Central memory CD4-positive, alpha-beta T cell (primary cell): ENCODE measurements around the gene SEPHS2.
"Not testable (repeated sequence)": the region's sequence is repeated elsewhere in the genome, so short reads cannot be mapped to it uniquely, and the experiment has no call there.

Experiments used
- DNase-seq: peaks from one replicate; pipeline ENCODE4 v3.0.0; 2022

The SEPHS2 gene

GRCh38 chr16:30397056-30397455 is 48.6 kb downstream of the SEPHS2 start:
- DNase-seq: no peak

DNA sequence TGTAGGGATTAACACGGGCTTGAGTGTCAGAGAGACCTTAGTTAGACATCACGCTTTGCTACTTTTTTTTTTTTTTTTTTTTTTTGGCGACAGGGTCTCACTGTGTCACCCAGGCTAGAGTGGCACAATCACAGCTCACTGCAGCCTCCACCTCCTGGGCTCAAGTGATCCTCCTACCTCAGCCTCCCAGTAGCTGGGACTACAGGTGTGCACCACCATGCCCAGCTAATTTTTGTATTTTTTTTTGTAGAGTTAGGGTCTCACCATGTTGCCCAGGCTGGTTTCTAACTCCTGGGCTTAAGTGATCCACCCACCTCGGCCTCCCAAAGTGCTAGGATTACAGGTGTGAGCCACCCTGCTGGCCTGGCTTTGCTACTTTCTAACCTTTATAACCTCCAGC is 49.0 kb downstream of the SEPHS2 start:
- not testable (repeated sequence) for DNase-seq

DNA sequence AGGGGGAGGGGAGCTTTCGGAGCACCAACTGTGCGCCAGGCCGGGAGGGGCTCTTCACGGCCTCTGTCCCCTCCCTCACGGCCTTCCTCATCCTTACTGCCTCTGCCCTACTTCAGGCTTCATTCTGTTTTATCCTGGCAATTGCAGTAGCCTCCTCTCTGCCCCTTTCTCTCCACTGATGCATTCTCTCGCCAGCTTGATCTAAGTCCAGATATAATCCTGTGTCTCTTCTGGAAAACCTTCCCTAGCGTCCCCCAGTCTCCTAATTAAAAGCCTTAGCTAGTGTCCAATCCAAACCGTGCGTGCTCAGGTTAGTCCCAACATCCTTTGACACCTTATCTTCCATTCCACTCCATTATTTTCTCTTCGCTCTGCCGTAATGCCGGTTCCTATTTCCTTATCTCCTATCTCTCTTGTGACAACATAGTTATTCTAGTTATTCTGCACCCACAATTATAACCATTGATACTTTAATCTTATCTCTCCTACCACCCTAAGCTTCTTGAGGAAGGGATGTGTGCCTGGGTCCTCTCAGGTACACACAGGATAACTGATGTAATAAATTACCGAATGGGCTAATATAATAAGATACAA is 49.6 kb downstream of the SEPHS2 start:
- DNase-seq: no peak

GRCh38 chr16:30395155-30395991 is 50.3 kb downstream of the SEPHS2 start, which contains the start of gene ZNF48:
Gene ZNF48, plus strand, starts transcription at chr16:30395420. Its CDS starts 375 bp downstream, at chr16:30395795.
- peak; percentile 40 for DNase-seq

DNA sequence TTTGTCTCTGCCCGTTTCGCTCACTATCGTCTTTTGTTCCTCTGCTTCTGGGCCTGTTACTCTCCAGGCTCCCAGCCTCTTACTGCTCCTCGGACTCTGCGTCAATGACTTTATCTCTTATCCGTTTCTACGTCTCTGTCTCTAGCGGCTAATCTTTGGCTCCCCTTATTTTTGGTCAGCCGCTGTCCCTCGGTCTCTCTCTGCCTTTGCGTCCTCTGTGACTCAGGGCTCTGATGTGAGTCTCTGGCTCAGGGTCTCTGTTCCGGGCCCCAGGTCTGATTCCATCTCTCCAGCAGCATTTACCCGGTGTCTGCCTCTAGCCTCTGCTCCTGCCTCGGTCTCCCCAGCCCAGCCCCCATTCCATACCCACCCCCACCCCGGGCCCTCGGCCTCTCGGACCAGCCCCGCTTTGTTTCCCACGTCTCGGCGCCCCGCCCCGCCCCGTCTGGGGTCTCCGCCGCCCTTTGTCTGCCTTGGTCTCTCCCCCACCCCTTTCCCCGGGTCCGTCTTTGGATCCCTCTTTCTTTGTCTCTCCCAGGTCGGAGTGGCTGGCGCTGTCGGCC is 51.0 kb downstream of the SEPHS2 start:
- DNase-seq: no peak
